HG03460 (cell line): ENCODE results near the gene NCK2.

Source experiments
- ATAC-seq: cut with Tn5 transposase; IDR thresholded peaks from one replicate; pipeline ENCODE4 v1.9.1; 2021; ENCODE audit not compliant: unreplicated experiment

NCK2 gene

GRCh38 chr2:105789745-105790460 lies 45.2 kb downstream of the NCK2 start:
- peak; percentile 68 for ATAC-seq

GRCh38 chr2:105790461-105791149 lies 45.9 kb downstream of the NCK2 start:
- ATAC-seq = peak; percentile 25

- no peak for ATAC-seq
Measured at GRCh38 chr2:105791229-105791628, 46.5 kb downstream of the NCK2 start.

- ATAC-seq = no peak
Measured at GRCh38 chr2:105792561-105792960, 47.8 kb downstream of the NCK2 start.

- ATAC-seq = no peak
Measured at GRCh38 chr2:105793196-105793975, 48.7 kb downstream of the NCK2 start.

- ATAC-seq = no peak
Measured at GRCh38 chr2:105794926-105795574, 50.3 kb downstream of the NCK2 start.

- ATAC-seq = no peak
Measured at GRCh38 chr2:105795575-105795934, 50.8 kb downstream of the NCK2 start.

GRCh38 chr2:105796131-105796638 lies 51.5 kb downstream of the NCK2 start:
- ATAC-seq = peak; percentile 25

- no peak for ATAC-seq
Measured at GRCh38 chr2:105796791-105797190, 52.1 kb downstream of the NCK2 start.

- peak; percentile 48 for ATAC-seq
Measured at GRCh38 chr2:105797298-105797819, 52.6 kb downstream of the NCK2 start.

GRCh38 chr2:105798595-105798994 lies 53.9 kb downstream of the NCK2 start:
- ATAC-seq = no peak

- no peak for ATAC-seq
Measured at GRCh38 chr2:105800036-105800713, 55.5 kb downstream of the NCK2 start.

- ATAC-seq = no peak
Measured at GRCh38 chr2:105800953-105801635, 56.4 kb downstream of the NCK2 start.

GRCh38 chr2:105801961-105802360 lies 57.2 kb downstream of the NCK2 start:
- no peak for ATAC-seq

GRCh38 chr2:105802587-105802986 lies 57.9 kb downstream of the NCK2 start:
- ATAC-seq = peak; percentile 47

- no peak for ATAC-seq
Measured at GRCh38 chr2:105803337-105803736, 58.6 kb downstream of the NCK2 start.

- no peak for ATAC-seq
Measured at GRCh38 chr2:105803773-105804172, 59.1 kb downstream of the NCK2 start.

GRCh38 chr2:105804266-105804665 lies 59.6 kb downstream of the NCK2 start:
- ATAC-seq = no peak

GRCh38 chr2:105806996-105807395 lies 62.3 kb downstream of the NCK2 start:
- ATAC-seq = no peak
